HCT116 (cell line): ENCODE data around the gene BACE1-AS. TPM values are rescaled to one million over a fixed set of nuclear protein-coding genes. Genes with fewer than 3 reads are reported as not detected.

Experiments
- ATAC-seq: fragments of 200-7000 bp; cut with Tn5 transposase; 2 replicates; pipeline ENCODE4 v1.9.1; 2020; ENCODE audit warnings: mild to moderate bottlenecking, moderate library complexity
- BruUV-seq: library from RNA; stranded (reverse); fragments of 400-500 nt; replicated peaks from 2 replicates; lab custom pipeline; 2021; lab: Mats Ljungman, UMichigan
- CTCF ChIA-PET: fragments of 300-600 bp; sonication (Branson Sonifier 250); formaldehyde crosslinking; loops from one replicate; lab custom pipeline; 2021; ENCODE audit warnings: antibody characterized with exemption; lab: Charles Lee
- POLR2A ChIA-PET: fragments of 300-600, 350-600 bp; sonication (Branson Sonifier 250); formaldehyde crosslinking; loops from one replicate; lab custom pipeline; 2021; ENCODE audit warnings: antibody characterized with exemption; lab: Charles Lee
- RAD21 ChIA-PET, 2 experiments: fragments of 300-600 bp; sonication (Branson Sonifier 250); formaldehyde crosslinking; loops; one replicate each; lab custom pipeline; 2023; ENCODE audit warnings: low total read pairs in 2 of 2; ENCODE audit not compliant: uncharacterized antibody in 2 of 2, unreplicated experiment in 2 of 2, low non-redundant PET in 1 of 2; lab: Charles Lee
- DNase-seq: peaks from one replicate; pipeline ENCODE4 v3.0.0-alpha.2; 2010; ENCODE audit warnings: low read depth, low spot score
- H2AFZ ChIP-seq: fragments of 200-600 bp; shearing (Covaris generic), sonication (generic); 2 replicates; pipeline ENCODE4 v1.6.1; 2017; ENCODE audit warnings: low read depth, mixed run types, mixed read lengths, antibody characterized with exemption, low read length; ENCODE audit not compliant: poor library complexity, severe bottlenecking
- H3K27ac ChIP-seq: 2 replicates; pipeline ENCODE4 v1.5.1; 2012; ENCODE audit warnings: low read depth, low read length
- H3K27me3 ChIP-seq: fragments of 200-600 bp; sonication (generic); 2 replicates; pipeline ENCODE4 v1.6.1; 2016; ENCODE audit warnings: mixed run types, low read length, mixed read lengths; ENCODE audit not compliant: insufficient read depth
- H3K36me3 ChIP-seq, 2 experiments: fragments of 200-500 bp in 1 of 2; fragments of 200-600 bp in 1 of 2; sonication (Bioruptor generic) in 1 of 2; sonication (generic) in 1 of 2; 2 replicates each; pipeline versions ENCODE4 v1.5.1 to v1.6.1; 2014 to 2016; ENCODE audit warnings: low read length in 2 of 2, inconsistent platforms in 1 of 2, mixed read lengths in 1 of 2, mixed run types in 1 of 2; ENCODE audit not compliant: insufficient read depth in 2 of 2, control insufficient read depth in 1 of 2
- H3K4me1 ChIP-seq, 2 experiments: fragments of 200-600 bp in 1 of 2; sonication (generic) in 1 of 2; 2 replicates each; pipeline versions ENCODE4 v1.5.1 to v1.6.1; 2012 to 2017; ENCODE audit warnings: low read length in 2 of 2, inconsistent platforms in 1 of 2, mild to moderate bottlenecking in 1 of 2, mixed read lengths in 1 of 2, mixed run types in 1 of 2, moderate library complexity in 1 of 2; ENCODE audit not compliant: insufficient read depth in 2 of 2, control insufficient read depth in 1 of 2
- H3K4me2 ChIP-seq: fragments of 200-600 bp; sonication (generic); 2 replicates; pipeline ENCODE4 v1.6.1; 2017; ENCODE audit warnings: mixed run types, low read length, mixed read lengths
- H3K4me3 ChIP-seq, 2 experiments: fragments of 200-600 bp in 1 of 2; sonication (generic) in 1 of 2; replicated peaks in 1 of 2; 2 replicates each; pipeline ENCODE4 v1.5.1; 2011 to 2016; ENCODE audit warnings: low read length in 2 of 2, control low read depth in 1 of 2, low read depth in 1 of 2, mild to moderate bottlenecking in 1 of 2, mixed read lengths in 1 of 2, mixed run types in 1 of 2
- H3K79me2 ChIP-seq: fragments of 200-600 bp; sonication (generic); 2 replicates; pipeline ENCODE4 v1.6.1; 2017; ENCODE audit warnings: mild to moderate bottlenecking, mixed run types, low read length, moderate library complexity, mixed read lengths; ENCODE audit not compliant: insufficient read depth
- H3K9ac ChIP-seq: fragments of 200-600 bp; sonication (generic); 2 replicates; pipeline ENCODE4 v1.6.1; 2016; ENCODE audit warnings: low read length, mixed read lengths
- H3K9me2 ChIP-seq: fragments of 200-600 bp; sonication (generic), shearing (Covaris generic); 2 replicates; pipeline ENCODE4 v1.6.1; 2017; ENCODE audit warnings: mixed run types, mild to moderate bottlenecking, moderate library complexity; ENCODE audit not compliant: insufficient read depth
- H3K9me3 ChIP-seq, 2 experiments: fragments of 200-500 bp in 1 of 2; fragments of 200-600 bp in 1 of 2; sonication (Bioruptor generic) in 1 of 2; sonication (generic) in 1 of 2; 2 replicates each; pipeline ENCODE4 v1.6.1; 2014 to 2017; ENCODE audit warnings: low read length in 2 of 2, mixed read lengths in 2 of 2, inconsistent platforms in 1 of 2, low read depth in 1 of 2, mild to moderate bottlenecking in 1 of 2, mixed run types in 1 of 2, moderate library complexity in 1 of 2; ENCODE audit not compliant: control insufficient read depth in 1 of 2, insufficient read depth in 1 of 2
- H4K20me1 ChIP-seq: fragments of 200-600 bp; sonication (generic), shearing (Covaris generic); 2 replicates; pipeline ENCODE4 v1.6.1; 2017; ENCODE audit warnings: mixed run types, mild to moderate bottlenecking, moderate library complexity; ENCODE audit not compliant: insufficient read depth
- ATF3 ChIP-seq: IDR thresholded peaks from 2 replicates; pipeline ENCODE4 v1.6.1; 2012
- CBX3 ChIP-seq: IDR thresholded peaks from 2 replicates; pipeline ENCODE4 v1.6.1; 2012; ENCODE audit warnings: low read depth
- ELF1 ChIP-seq: IDR thresholded peaks from 2 replicates; pipeline ENCODE4 v1.6.1; 2012; ENCODE audit warnings: low read depth, borderline replicate concordance
- EZH2phosphoT487 ChIP-seq: fragments of 200-600 bp; IDR thresholded peaks from 2 replicates; pipeline ENCODE4 v1.6.1; 2018; ENCODE audit warnings: antibody characterized with exemption, borderline replicate concordance
- FOSL1 ChIP-seq: IDR thresholded peaks from 2 replicates; pipeline ENCODE4 v1.6.1; 2012; ENCODE audit warnings: low read depth
- POLR2A ChIP-seq: IDR thresholded peaks from 2 replicates; pipeline ENCODE4 v1.7.0; 2011; ENCODE audit warnings: borderline replicate concordance; ENCODE audit not compliant: insufficient read depth, insufficient read length; ENCODE audit errors: extremely low read depth
- POLR2AphosphoS5 ChIP-seq: IDR thresholded peaks from 2 replicates; pipeline ENCODE4 v1.6.1; 2011; ENCODE audit warnings: mild to moderate bottlenecking, low read depth, low read length, moderate library complexity
- RAD21 ChIP-seq: IDR thresholded peaks from 2 replicates; pipeline ENCODE4 v1.6.1; 2012; ENCODE audit warnings: low read depth, mild to moderate bottlenecking
- SP1 ChIP-seq: IDR thresholded peaks from 2 replicates; pipeline ENCODE4 v1.6.1; 2012; ENCODE audit warnings: low read depth
- TCF7L2 ChIP-seq: IDR thresholded peaks from 2 replicates; pipeline ENCODE4 v1.7.0; 2011; ENCODE audit warnings: borderline replicate concordance, inconsistent platforms; ENCODE audit not compliant: insufficient read depth, insufficient read length; ENCODE audit errors: extremely low read depth
- ZFX ChIP-seq: fragments of 450-650 bp; IDR thresholded peaks from 2 replicates; pipeline ENCODE4 v1.6.1; 2017
- ZNF274 ChIP-seq: fragments of 200-500 bp; sonication (Bioruptor generic); IDR thresholded peaks from 2 replicates; pipeline ENCODE4 v1.6.1; 2014; ENCODE audit warnings: mild to moderate bottlenecking, low read depth, low read length, inconsistent platforms
- intact Hi-C: fragments of 100-400 bp; cut with micrococcal nuclease; formaldehyde crosslinking; loops from 2 replicates; pipeline ENCODE4 v1.10.0; 2022
- total RNA-seq: library from RNA; stranded (reverse); gene quantifications from one replicate; pipeline ENCODE4 v1.2.1, GENCODE V29; 2021; ENCODE audit not compliant: unreplicated experiment
- TF ChIP-seq, protein P1 (sequence below): IDR thresholded peaks from 2 replicates; pipeline ENCODE4 v1.6.1; 2011; ENCODE audit warnings: mild to moderate bottlenecking, low read length, moderate library complexity; ENCODE audit not compliant: insufficient replicate concordance; ENCODE audit errors: extremely low read depth
- TF ChIP-seq, protein P2 (sequence below), 3 experiments: fragments of 200-600 bp in 1 of 3; sonication (generic) in 1 of 3; IDR thresholded peaks in 2 of 3; conservative IDR thresholded peaks in 1 of 3; 2 replicates each; pipeline ENCODE4 v1.5.1; 2012 to 2017; ENCODE audit warnings: low read depth in 2 of 3, low read length in 2 of 3, antibody characterized with exemption in 1 of 3, borderline replicate concordance in 1 of 3, control low read depth in 1 of 3, mild to moderate bottlenecking in 1 of 3, mixed read lengths in 1 of 3, mixed run types in 1 of 3, moderate library complexity in 1 of 3; ENCODE audit not compliant: insufficient read depth in 1 of 3
- TF ChIP-seq, protein P3 (sequence below): IDR thresholded peaks from 2 replicates; pipeline ENCODE4 v1.6.1; 2012; ENCODE audit warnings: low read depth
- TF ChIP-seq, protein P4 (sequence below): IDR thresholded peaks from 2 replicates; pipeline ENCODE4 v1.6.1; 2012

Gene BACE1-AS
- total RNA-seq, 1 experiment from 2014 or later = 10.2 TPM

GRCh38 chr11:117309310-117309709 is 18.2 kb downstream of the BACE1-AS start:
- RAD21 ChIA-PET = no interaction called here
- no peak for TF ChIP-seq CBX3
- TF ChIP-seq, protein P1, sequence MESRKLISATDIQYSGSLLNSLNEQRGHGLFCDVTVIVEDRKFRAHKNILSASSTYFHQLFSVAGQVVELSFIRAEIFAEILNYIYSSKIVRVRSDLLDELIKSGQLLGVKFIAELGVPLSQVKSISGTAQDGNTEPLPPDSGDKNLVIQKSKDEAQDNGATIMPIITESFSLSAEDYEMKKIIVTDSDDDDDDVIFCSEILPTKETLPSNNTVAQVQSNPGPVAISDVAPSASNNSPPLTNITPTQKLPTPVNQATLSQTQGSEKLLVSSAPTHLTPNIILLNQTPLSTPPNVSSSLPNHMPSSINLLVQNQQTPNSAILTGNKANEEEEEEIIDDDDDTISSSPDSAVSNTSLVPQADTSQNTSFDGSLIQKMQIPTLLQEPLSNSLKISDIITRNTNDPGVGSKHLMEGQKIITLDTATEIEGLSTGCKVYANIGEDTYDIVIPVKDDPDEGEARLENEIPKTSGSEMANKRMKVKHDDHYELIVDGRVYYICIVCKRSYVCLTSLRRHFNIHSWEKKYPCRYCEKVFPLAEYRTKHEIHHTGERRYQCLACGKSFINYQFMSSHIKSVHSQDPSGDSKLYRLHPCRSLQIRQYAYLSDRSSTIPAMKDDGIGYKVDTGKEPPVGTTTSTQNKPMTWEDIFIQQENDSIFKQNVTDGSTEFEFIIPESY = no peak
- TF ChIP-seq, protein P2, sequence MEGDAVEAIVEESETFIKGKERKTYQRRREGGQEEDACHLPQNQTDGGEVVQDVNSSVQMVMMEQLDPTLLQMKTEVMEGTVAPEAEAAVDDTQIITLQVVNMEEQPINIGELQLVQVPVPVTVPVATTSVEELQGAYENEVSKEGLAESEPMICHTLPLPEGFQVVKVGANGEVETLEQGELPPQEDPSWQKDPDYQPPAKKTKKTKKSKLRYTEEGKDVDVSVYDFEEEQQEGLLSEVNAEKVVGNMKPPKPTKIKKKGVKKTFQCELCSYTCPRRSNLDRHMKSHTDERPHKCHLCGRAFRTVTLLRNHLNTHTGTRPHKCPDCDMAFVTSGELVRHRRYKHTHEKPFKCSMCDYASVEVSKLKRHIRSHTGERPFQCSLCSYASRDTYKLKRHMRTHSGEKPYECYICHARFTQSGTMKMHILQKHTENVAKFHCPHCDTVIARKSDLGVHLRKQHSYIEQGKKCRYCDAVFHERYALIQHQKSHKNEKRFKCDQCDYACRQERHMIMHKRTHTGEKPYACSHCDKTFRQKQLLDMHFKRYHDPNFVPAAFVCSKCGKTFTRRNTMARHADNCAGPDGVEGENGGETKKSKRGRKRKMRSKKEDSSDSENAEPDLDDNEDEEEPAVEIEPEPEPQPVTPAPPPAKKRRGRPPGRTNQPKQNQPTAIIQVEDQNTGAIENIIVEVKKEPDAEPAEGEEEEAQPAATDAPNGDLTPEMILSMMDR (IDR thresholded peaks at IDR 0.05 in 2 of 3, conservative IDR thresholded peaks at IDR 0.05 in 1 of 3; ENCODE audit: borderline replicate concordance in 1 of 3, insufficient read depth in 1 of 3, low read depth in 2 of 3, low read length in 2 of 3) = no peak
- TF ChIP-seq, protein P3, sequence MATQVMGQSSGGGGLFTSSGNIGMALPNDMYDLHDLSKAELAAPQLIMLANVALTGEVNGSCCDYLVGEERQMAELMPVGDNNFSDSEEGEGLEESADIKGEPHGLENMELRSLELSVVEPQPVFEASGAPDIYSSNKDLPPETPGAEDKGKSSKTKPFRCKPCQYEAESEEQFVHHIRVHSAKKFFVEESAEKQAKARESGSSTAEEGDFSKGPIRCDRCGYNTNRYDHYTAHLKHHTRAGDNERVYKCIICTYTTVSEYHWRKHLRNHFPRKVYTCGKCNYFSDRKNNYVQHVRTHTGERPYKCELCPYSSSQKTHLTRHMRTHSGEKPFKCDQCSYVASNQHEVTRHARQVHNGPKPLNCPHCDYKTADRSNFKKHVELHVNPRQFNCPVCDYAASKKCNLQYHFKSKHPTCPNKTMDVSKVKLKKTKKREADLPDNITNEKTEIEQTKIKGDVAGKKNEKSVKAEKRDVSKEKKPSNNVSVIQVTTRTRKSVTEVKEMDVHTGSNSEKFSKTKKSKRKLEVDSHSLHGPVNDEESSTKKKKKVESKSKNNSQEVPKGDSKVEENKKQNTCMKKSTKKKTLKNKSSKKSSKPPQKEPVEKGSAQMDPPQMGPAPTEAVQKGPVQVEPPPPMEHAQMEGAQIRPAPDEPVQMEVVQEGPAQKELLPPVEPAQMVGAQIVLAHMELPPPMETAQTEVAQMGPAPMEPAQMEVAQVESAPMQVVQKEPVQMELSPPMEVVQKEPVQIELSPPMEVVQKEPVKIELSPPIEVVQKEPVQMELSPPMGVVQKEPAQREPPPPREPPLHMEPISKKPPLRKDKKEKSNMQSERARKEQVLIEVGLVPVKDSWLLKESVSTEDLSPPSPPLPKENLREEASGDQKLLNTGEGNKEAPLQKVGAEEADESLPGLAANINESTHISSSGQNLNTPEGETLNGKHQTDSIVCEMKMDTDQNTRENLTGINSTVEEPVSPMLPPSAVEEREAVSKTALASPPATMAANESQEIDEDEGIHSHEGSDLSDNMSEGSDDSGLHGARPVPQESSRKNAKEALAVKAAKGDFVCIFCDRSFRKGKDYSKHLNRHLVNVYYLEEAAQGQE = no peak
- TF ChIP-seq TCF7L2 = no peak
- TF ChIP-seq, protein P4, sequence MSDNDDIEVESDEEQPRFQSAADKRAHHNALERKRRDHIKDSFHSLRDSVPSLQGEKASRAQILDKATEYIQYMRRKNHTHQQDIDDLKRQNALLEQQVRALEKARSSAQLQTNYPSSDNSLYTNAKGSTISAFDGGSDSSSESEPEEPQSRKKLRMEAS = no peak
- no peak for TF ChIP-seq ELF1
- TF ChIP-seq FOSL1 = no peak
- no peak for TF ChIP-seq POLR2AphosphoS5
- no peak for TF ChIP-seq EZH2phosphoT487
- TF ChIP-seq ZNF274 = no peak
- TF ChIP-seq ZFX = no peak
- no peak for TF ChIP-seq RAD21
- TF ChIP-seq POLR2A = no peak
- no peak for TF ChIP-seq ATF3
- no peak for TF ChIP-seq SP1

More at GRCh38 chr11:117309310-117309709, 18.2 kb downstream of the BACE1-AS start:
- H3K4me1 ChIP-seq = no peaks in the 10 kb centered on the region
- no peak overlapping the region for H2AFZ ChIP-seq
- intact Hi-C loops = no loop called here
- DNase-seq (no peak), ATAC-seq (no peak)
- H3K4me2 ChIP-seq = no peak overlapping the region
- H3K79me2 ChIP-seq = no peaks in the 10 kb centered on the region
- no peaks in the 10 kb centered on the region for H3K9me2 ChIP-seq
- H4K20me1 ChIP-seq = no peaks in the 10 kb centered on the region
- H3K4me3 ChIP-seq = no peak overlapping the region
- no TSS peak for BruUV-seq
- ChIA-PET POLR2A (no interaction called here), CTCF (no interaction called here)
- no peak overlapping the region for H3K9ac ChIP-seq
- no peaks in the 10 kb centered on the region for H3K36me3 ChIP-seq
- no peaks in the 10 kb centered on the region for H3K9me3 ChIP-seq
- H3K27me3 ChIP-seq = no peaks in the 10 kb centered on the region
- H3K27ac ChIP-seq = no peak overlapping the region
